ENCODE results near the gene GGTLC2. TPM values are rescaled to one million over a fixed set of nuclear protein-coding genes. Genes with fewer than 3 reads are reported as not detected.
A peak's percentile ranks its signal among the peaks of the same experiment; 100 is the strongest.

Gene GGTLC2
- total RNA-seq, 1 experiment from 2014 or later, result not detected

GRCh38 chr22:22669093-22669492 lies 24.7 kb downstream of the GGTLC2 start:
- H3K27me3 ChIP-seq (ENCODE audit: control insufficient read depth, insufficient read depth, low read length), result peaks cover 17% of the 10 kb centered on the region
- no peak overlapping the region for H3K4me3 ChIP-seq (ENCODE audit: insufficient read depth, low read depth, low read length)
- no peaks in the 10 kb centered on the region for H3K36me3 ChIP-seq (replicated peaks; ENCODE audit: control insufficient read depth, insufficient read depth, low read length)
- no peak for DNase-seq

- no peak for DNase-seq
- peaks cover 14% of the 10 kb centered on the region for H3K27me3 ChIP-seq (ENCODE audit: control insufficient read depth, insufficient read depth, low read length)
These were observed 25.8 kb downstream of the GGTLC2 start for GRCh38 chr22:22670076-22670795.

GRCh38 chr22:22671506-22671905 lies 27.1 kb downstream of the GGTLC2 start:
- Histone ChIP-seq H3K36me3 (replicated peaks; ENCODE audit: control insufficient read depth, insufficient read depth, low read length) (no peaks in the 10 kb centered on the region), H3K27me3 (ENCODE audit: control insufficient read depth, insufficient read depth, low read length) (peaks cover 19% of the 10 kb centered on the region), H3K4me3 (ENCODE audit: insufficient read depth, low read depth, low read length) (no peak overlapping the region)
- no peak for DNase-seq

More at GRCh38 chr22:22670076-22670795, 25.8 kb downstream of the GGTLC2 start:
- H3K36me3 ChIP-seq (replicated peaks; ENCODE audit: control insufficient read depth, insufficient read depth, low read length), result no peaks in the 10 kb centered on the region
- no peak overlapping the region for H3K4me3 ChIP-seq (ENCODE audit: insufficient read depth, low read depth, low read length)

- H3K27me3 ChIP-seq (ENCODE audit: control insufficient read depth, insufficient read depth, low read length), result peaks cover 21% of the 10 kb centered on the region
- DNase-seq, result no peak
- H3K4me3 ChIP-seq (ENCODE audit: insufficient read depth, low read depth, low read length), result no peak overlapping the region
- H3K36me3 ChIP-seq (replicated peaks; ENCODE audit: control insufficient read depth, insufficient read depth, low read length), result no peaks in the 10 kb centered on the region
These were observed 28.7 kb downstream of the GGTLC2 start for GRCh38 chr22:22673099-22673498.

GRCh38 chr22:22673628-22674027 lies 29.2 kb downstream of the GGTLC2 start:
- peaks cover 21% of the 10 kb centered on the region for H3K27me3 ChIP-seq (ENCODE audit: control insufficient read depth, insufficient read depth, low read length)
- H3K36me3 ChIP-seq (replicated peaks; ENCODE audit: control insufficient read depth, insufficient read depth, low read length), result no peaks in the 10 kb centered on the region
- H3K4me3 ChIP-seq (ENCODE audit: insufficient read depth, low read depth, low read length), result no peak overlapping the region
- no peak for DNase-seq

- DNase-seq, result no peak
- no peak overlapping the region for H3K4me3 ChIP-seq (ENCODE audit: insufficient read depth, low read depth, low read length)
These were observed 30.1 kb downstream of the GGTLC2 start for GRCh38 chr22:22674467-22674866.

GRCh38 chr22:22678970-22679369 lies 34.6 kb downstream of the GGTLC2 start:
- no peak overlapping the region for H3K4me3 ChIP-seq (ENCODE audit: insufficient read depth, low read depth, low read length)
- DNase-seq, result no peak
- no peaks in the 10 kb centered on the region for H3K36me3 ChIP-seq (replicated peaks; ENCODE audit: control insufficient read depth, insufficient read depth, low read length)
- peaks cover 17% of the 10 kb centered on the region for H3K27me3 ChIP-seq (ENCODE audit: control insufficient read depth, insufficient read depth, low read length)

More at GRCh38 chr22:22674467-22674866, 30.1 kb downstream of the GGTLC2 start:
- H3K36me3 ChIP-seq (replicated peaks; ENCODE audit: control insufficient read depth, insufficient read depth, low read length), result no peaks in the 10 kb centered on the region
- H3K27me3 ChIP-seq (ENCODE audit: control insufficient read depth, insufficient read depth, low read length), result peaks cover 22% of the 10 kb centered on the region

GRCh38 chr22:22680396-22680795 lies 36.0 kb downstream of the GGTLC2 start:
- peaks cover 15% of the 10 kb centered on the region for H3K27me3 ChIP-seq (ENCODE audit: control insufficient read depth, insufficient read depth, low read length)
- no peaks in the 10 kb centered on the region for H3K36me3 ChIP-seq (replicated peaks; ENCODE audit: control insufficient read depth, insufficient read depth, low read length)
- H3K4me3 ChIP-seq (ENCODE audit: insufficient read depth, low read depth, low read length), result no peak overlapping the region
- no peak for DNase-seq

- Histone ChIP-seq H3K36me3 (replicated peaks; ENCODE audit: control insufficient read depth, insufficient read depth, low read length) (no peaks in the 10 kb centered on the region), H3K4me3 (ENCODE audit: insufficient read depth, low read depth, low read length) (no peak overlapping the region), H3K27me3 (ENCODE audit: control insufficient read depth, insufficient read depth, low read length) (peaks cover 9% of the 10 kb centered on the region)
- DNase-seq, result no peak
These were observed 36.9 kb downstream of the GGTLC2 start for GRCh38 chr22:22681221-22681739.

- no peak overlapping the region for H3K4me3 ChIP-seq (ENCODE audit: insufficient read depth, low read depth, low read length)
- no peak for DNase-seq
- H3K27me3 ChIP-seq (ENCODE audit: control insufficient read depth, insufficient read depth, low read length), result peaks cover 10% of the 10 kb centered on the region
- H3K36me3 ChIP-seq (replicated peaks; ENCODE audit: control insufficient read depth, insufficient read depth, low read length), result no peaks in the 10 kb centered on the region
These were observed 37.8 kb downstream of the GGTLC2 start for GRCh38 chr22:22682196-22682595.

GRCh38 chr22:22682807-22683667 lies 38.6 kb downstream of the GGTLC2 start:
- no peak overlapping the region for H3K4me3 ChIP-seq (ENCODE audit: insufficient read depth, low read depth, low read length)
- peaks cover 11% of the 10 kb centered on the region for H3K27me3 ChIP-seq (ENCODE audit: control insufficient read depth, insufficient read depth, low read length)
- DNase-seq, result no peak
- H3K36me3 ChIP-seq (replicated peaks; ENCODE audit: control insufficient read depth, insufficient read depth, low read length), result no peaks in the 10 kb centered on the region

- H3K4me3 ChIP-seq (ENCODE audit: insufficient read depth, low read depth, low read length), result no peak overlapping the region
- H3K27me3 ChIP-seq (ENCODE audit: control insufficient read depth, insufficient read depth, low read length), result peaks cover 11% of the 10 kb centered on the region
- H3K36me3 ChIP-seq (replicated peaks; ENCODE audit: control insufficient read depth, insufficient read depth, low read length), result no peaks in the 10 kb centered on the region
- no peak for DNase-seq
These were observed 39.4 kb downstream of the GGTLC2 start for GRCh38 chr22:22683668-22684361.

- peaks cover 11% of the 10 kb centered on the region for H3K27me3 ChIP-seq (ENCODE audit: control insufficient read depth, insufficient read depth, low read length)
- peak; percentile 70 for DNase-seq
- no peaks in the 10 kb centered on the region for H3K36me3 ChIP-seq (replicated peaks; ENCODE audit: control insufficient read depth, insufficient read depth, low read length)
- no peak overlapping the region for H3K4me3 ChIP-seq (ENCODE audit: insufficient read depth, low read depth, low read length)
These were observed 40.5 kb downstream of the GGTLC2 start for GRCh38 chr22:22684580-22685561.
